ENCODE data around the gene BCL11B.

BCL11B gene

GRCh38 chr14:99250636-99251208 is 21.3 kb downstream of the BCL11B start:
- no peak for DNase-seq (ENCODE audit: low spot score)
- no peak overlapping the region for H3K4me3 ChIP-seq
- TF ChIP-seq CTCF (IDR thresholded peaks at IDR 0.05): no peak
- no peak overlapping the region for H3K27ac ChIP-seq

- Histone ChIP-seq H3K4me3 (no peak overlapping the region), H3K27ac (no peak overlapping the region)
- no peak for DNase-seq (ENCODE audit: low spot score)
- no peak for TF ChIP-seq CTCF (IDR thresholded peaks at IDR 0.05)
Measured at GRCh38 chr14:99249389-99249788, 22.6 kb downstream of the BCL11B start.

GRCh38 chr14:99248761-99249171 is 23.2 kb downstream of the BCL11B start:
- H3K27ac ChIP-seq: no peak overlapping the region
- no peak for TF ChIP-seq CTCF (IDR thresholded peaks at IDR 0.05)
- no peak for DNase-seq (ENCODE audit: low spot score)
- H3K4me3 ChIP-seq: no peak overlapping the region

- Histone ChIP-seq H3K4me3 (no peak overlapping the region), H3K27ac (no peak overlapping the region)
- DNase-seq (ENCODE audit: low spot score): no peak
- TF ChIP-seq CTCF (IDR thresholded peaks at IDR 0.05): no peak
Measured at GRCh38 chr14:99247772-99248171, 24.2 kb downstream of the BCL11B start.

GRCh38 chr14:99247101-99247729 is 24.8 kb downstream of the BCL11B start:
- no peak overlapping the region for H3K4me3 ChIP-seq
- H3K27ac ChIP-seq: no peak overlapping the region
- TF ChIP-seq CTCF (IDR thresholded peaks at IDR 0.05): no peak
- DNase-seq (ENCODE audit: low spot score): no peak

GRCh38 chr14:99246536-99247097 is 25.4 kb downstream of the BCL11B start:
- no peak for DNase-seq (ENCODE audit: low spot score)
- no peak for TF ChIP-seq CTCF (IDR thresholded peaks at IDR 0.05)
- H3K27ac ChIP-seq: no peak overlapping the region
- peak overlapping the region; percentile 24 for H3K4me3 ChIP-seq

All from coronary artery (tissue), 2 donors.